Heart right ventricle (tissue), 16 donors: ENCODE data around the gene RBM43. TPM values are rescaled to one million over a fixed set of nuclear protein-coding genes. Genes with fewer than 3 reads are reported as not detected.
A peak's percentile ranks its signal among the peaks of the same experiment; 100 is the strongest.

Source experiments
- ATAC-seq, 8 donors: fragments of 200-7000 bp; cut with Tn5 transposase; one replicate each; pipeline ENCODE4 v1.9.1; 2020; ENCODE audit warnings: mild to moderate bottlenecking in 8 of 8, moderate library complexity in 8 of 8, moderate number of reproducible peaks in 1 of 8
- DNase-seq, 2 donors: peaks; one replicate each; pipeline ENCODE4 v3.0.0-alpha.2; 2020
- H3K27ac ChIP-seq, 10 donors: fragments of 200-600 bp; sonication (generic) in 2 of 10; one replicate each; pipeline versions ENCODE4 v1.5.0 to v1.8.0; 2020 to 2022; ENCODE audit warnings: mild to moderate bottlenecking in 3 of 10
- H3K27me3 ChIP-seq, 7 donors: fragments of 200-600 bp; one replicate each; pipeline ENCODE4 v1.8.0; 2021 to 2022; ENCODE audit warnings: mild to moderate bottlenecking in 2 of 7
- H3K36me3 ChIP-seq, 9 donors: fragments of 200-600 bp; sonication (generic) in 1 of 9; one replicate each; pipeline versions ENCODE4 v1.5.0 to v1.8.0; 2020 to 2022; ENCODE audit warnings: mild to moderate bottlenecking in 2 of 9
- H3K4me1 ChIP-seq, 9 donors: fragments of 200-600 bp; sonication (generic) in 1 of 9; one replicate each; pipeline versions ENCODE4 v1.5.0 to v1.8.0; 2020 to 2022; ENCODE audit warnings: mild to moderate bottlenecking in 4 of 9
- H3K4me3 ChIP-seq, 10 donors: fragments of 200-600 bp; sonication (generic) in 2 of 10; one replicate each; pipeline versions ENCODE4 v1.5.0 to v1.8.0; 2020 to 2022; ENCODE audit warnings: mild to moderate bottlenecking in 7 of 10, moderate library complexity in 2 of 10
- H3K9me3 ChIP-seq, 11 donors: fragments of 200-600 bp in 10 of 11; sonication (generic) in 2 of 11; one replicate each; pipeline versions ENCODE4 v1.5.0 to v1.8.0; 2013 to 2022; ENCODE audit warnings: mild to moderate bottlenecking in 2 of 11, control low read depth in 1 of 11, moderate library complexity in 1 of 11
- CTCF ChIP-seq, 9 donors: fragments of 200-600 bp; sonication (generic) in 2 of 9; IDR thresholded peaks; one replicate each; pipeline versions ENCODE4 v1.5.0 to v1.8.0; 2021 to 2022; ENCODE audit warnings: antibody characterized with exemption in 9 of 9, mild to moderate bottlenecking in 5 of 9, moderate library complexity in 1 of 9
- WGBS, 2 donors: extraction: QIAGEN DNeasy Blood & Tissue Kit; methylation state at CpG; one replicate each; pipeline ENCODE4 v1.1.7; 2013; ENCODE audit warnings: inconsistent platforms in 1 of 2; 5-methylcytosine and 5-hydroxymethylcytosine counted together
- intact Hi-C, 10 donors: fragments of 100-400 bp; cut with DNase I; formaldehyde crosslinking; loops; one replicate each; pipeline versions ENCODE4 v1.11.1 to v1.14.2; 2022
- polyA plus RNA-seq, 2 donors: library from polyadenylated mRNA; stranded (reverse); fragments of 200-250 nt; gene quantifications; one replicate each; pipeline ENCODE4 v1.2.3, GENCODE V29; 2013
- total RNA-seq, 10 donors: library from RNA; stranded (reverse); fragmentation: NEBNext Ultra II Directional in 3 of 10; extraction: Animal tissue kit (Norgen Biotek cat#: 25700) in 3 of 10; gene quantifications; one replicate each; pipeline versions ENCODE4 v1.2.1 to v1.2.4, GENCODE V29; 2021 to 2023
- donor health status: Arrhythmogenic right ventricular cardiomyopathy.
- donor health status: ischemic (EF 13 %, LVEDD 7.1; RV severe dilation, severe dysfunction).
- donor health status: healthy with polysubstance abuse.
- donor health status: DM: no; HTN: yes; CAD: no.
- donor health status: DM: no; HTN: no; CAD: no.
- donor health status: ischemic (EF 25% LVEDD 6.9; RV normal size, moderate dysfunction).
- donor health status: ischemic (EF 25% LVEDD 5.7; RV mildly dilated, moderate dysfunction).
- donor health status: healthy.
- donor health status: DM: yes; HTN: yes; CAD: no.
- donor health status: Ischemic cardiomyopathy.
- donor health status: ischemic (EF 35%, LVEDD 5.7; RV mildly dilated, moderate dysfunction).
- donor health status: nonischemic (EF 11% LVEDD 7.7; RV severe dilation, severe dysfunction).
- donor health status: DM: yes; HTN: yes; CAD: no.
- donor health status: PGD.
- donor health status: ischemic (EF 29% LVEDD 5.4; RV normal size, mild dysfunction).
- donor health status: nonischemic (EF 23%, LVEDD 6.1; RV moderate dilation, normal function).

The RBM43 gene
- total and polyA plus RNA-seq, 12 donors = 0.96 to 2.9 (median 1.6) TPM

GRCh38 chr2:151292546-151292945 is 30.9 kb upstream of the RBM43 start:
- ATAC-seq = no peak
- DNase-seq = no peak
- no peak overlapping the region for H3K4me3 ChIP-seq
- H3K9me3 ChIP-seq = no peaks in the 10 kb centered on the region
- intact Hi-C loops = loop anchor here in 1 of 10 donors (10.0 kb wide), 1 partner anchor 112 kb away; the partner anchor contains the start of gene RIF1
- TF ChIP-seq CTCF (IDR thresholded peaks at IDR 0.05) = no peak
- H3K27me3 ChIP-seq = no peaks in the 10 kb centered on the region
- no peaks in the 10 kb centered on the region for H3K36me3 ChIP-seq
- no peak overlapping the region for H3K27ac ChIP-seq
- H3K4me1 ChIP-seq = peaks cover 0 to 39% (median 0%) of the 10 kb centered on the region in 9 donors

GRCh38 chr2:151292141-151292540 is 30.5 kb upstream of the RBM43 start:
- no peak for TF ChIP-seq CTCF (IDR thresholded peaks at IDR 0.05)
- Histone ChIP-seq H3K4me3 (no peak overlapping the region), H3K4me1 (peaks cover 0 to 39% (median 0%) of the 10 kb centered on the region in 9 donors), H3K9me3 (no peaks in the 10 kb centered on the region), H3K36me3 (no peaks in the 10 kb centered on the region), H3K27me3 (no peaks in the 10 kb centered on the region), H3K27ac (no peak overlapping the region)
- DNase-seq = no peak
- WGBS, 2 donors = 73 to 75% methylated on average over 2 of the region's 2 CpGs
- intact Hi-C loops = loop anchor here in 1 of 10 donors (10.0 kb wide), 1 partner anchor 113 kb away; the partner anchor contains the start of gene RIF1
- no peak for ATAC-seq

GRCh38 chr2:151291224-151291623 is 29.6 kb upstream of the RBM43 start:
- no peak for TF ChIP-seq CTCF (IDR thresholded peaks at IDR 0.05)
- Histone ChIP-seq H3K4me1 (peaks cover 0 to 48% (median 0%) of the 10 kb centered on the region in 9 donors), H3K36me3 (no peaks in the 10 kb centered on the region), H3K27me3 (no peaks in the 10 kb centered on the region), H3K9me3 (no peaks in the 10 kb centered on the region), H3K4me3 (no peak overlapping the region), H3K27ac (no peak overlapping the region)
- ATAC-seq = no peak
- DNase-seq = no peak
- intact Hi-C loops = loop anchor here in 1 of 10 donors (10.0 kb wide), 1 partner anchor 114 kb away; the partner anchor contains the start of gene RIF1

- ATAC-seq (peak in 5 of 8 donors; percentile 20 to 46 (median 32)), DNase-seq (peak in 1 of 2 donors; percentile 20)
- peaks cover 0 to 48% (median 0%) of the 10 kb centered on the region in 9 donors for H3K4me1 ChIP-seq
- H3K27me3 ChIP-seq = no peaks in the 10 kb centered on the region
- intact Hi-C loops = loop anchor here in 7 of 10 donors (1.0 to 10.0 kb wide), 4 partner anchors 28 to 125 kb away; partner anchors contain the start of gene RIF1 (in 2 of the 7)
- no peaks in the 10 kb centered on the region for H3K9me3 ChIP-seq
- 41 to 56% methylated on average over 9 of the region's 9 CpGs for WGBS, 2 donors
- no peaks in the 10 kb centered on the region for H3K36me3 ChIP-seq
- H3K4me3 ChIP-seq = peak overlapping the region; percentile 58 to 83 (median 70)
- no peak for TF ChIP-seq CTCF (IDR thresholded peaks at IDR 0.05)
- peak overlapping the region; percentile 86 to 99 (median 95) for H3K27ac ChIP-seq
Measured at GRCh38 chr2:151289972-151290866, 28.6 kb upstream of the RBM43 start.
